Natural killer cell (primary cell): ENCODE results near the gene GBP6. TPM values are rescaled to one million over a fixed set of nuclear protein-coding genes. Genes with fewer than 3 reads are reported as not detected.

Experiments
- ATAC-seq, 3 donors: fragments of 150-1000 bp in 2 of 3; fragments of 200-7000 bp in 1 of 3; cut with Tn5 transposase; 1 replicate in 1 of 3; 2 replicates in 2 of 3; pipeline ENCODE4 v1.10.0; 2021; ENCODE audit warnings: mild to moderate bottlenecking in 2 of 3, moderate library complexity in 2 of 3
- DNase-seq, 2 donors: peaks; one replicate each; pipeline versions ENCODE4 v3.0.0 to v3.0.0-alpha.2; 2013 to 2021; ENCODE audit warnings: mixed read lengths in 1 of 2
- H3K27ac ChIP-seq: one replicate; pipeline ENCODE4 v1.5.1; 2013; ENCODE audit warnings: mild to moderate bottlenecking, low read length
- H3K27me3 ChIP-seq: one replicate; pipeline ENCODE4 v1.6.1; 2013; ENCODE audit warnings: low read length; ENCODE audit not compliant: control insufficient read depth, insufficient read depth
- H3K36me3 ChIP-seq: one replicate; pipeline ENCODE4 v1.6.1; 2013; ENCODE audit warnings: low read length; ENCODE audit not compliant: control insufficient read depth, insufficient read depth
- H3K4me1 ChIP-seq: one replicate; pipeline ENCODE4 v1.6.1; 2013; ENCODE audit warnings: low read length; ENCODE audit not compliant: control insufficient read depth, insufficient read depth
- H3K4me3 ChIP-seq: one replicate; pipeline ENCODE4 v1.5.1; 2013; ENCODE audit warnings: low read length
- H3K9me3 ChIP-seq: one replicate; pipeline ENCODE4 v1.6.1; 2013; ENCODE audit warnings: low read length; ENCODE audit not compliant: control insufficient read depth, insufficient read depth
- H3K27ac Mint-ChIP-seq, 2 donors: one replicate each; pipeline ENCODE4 v1.8.0; 2022; ENCODE audit warnings: mild to moderate bottlenecking in 2 of 2, mixed read lengths in 2 of 2, moderate library complexity in 1 of 2
- H3K27me3 Mint-ChIP-seq, 2 donors: one replicate each; pipeline ENCODE4 v1.8.0; 2022; ENCODE audit warnings: low read depth in 2 of 2, mixed read lengths in 2 of 2
- H3K36me3 Mint-ChIP-seq: one replicate; pipeline ENCODE4 v1.8.0; 2022; ENCODE audit warnings: mixed read lengths
- H3K4me1 Mint-ChIP-seq, 2 donors: one replicate each; pipeline ENCODE4 v1.8.0; 2022; ENCODE audit warnings: mixed read lengths in 2 of 2
- H3K4me3 Mint-ChIP-seq: one replicate; pipeline ENCODE4 v1.8.0; 2022; ENCODE audit warnings: mild to moderate bottlenecking, moderate library complexity, mixed read lengths
- H3K9me3 Mint-ChIP-seq, 2 donors: one replicate each; pipeline ENCODE4 v1.8.0; 2022; ENCODE audit warnings: mixed read lengths in 2 of 2
- CTCF ChIP-seq: fragments of 200-600 bp; IDR thresholded peaks from one replicate; pipeline ENCODE4 v1.8.0; 2022; ENCODE audit warnings: antibody characterized with exemption
- WGBS: methylation state at CpG from one replicate; pipeline ENCODE4 v1.1.7; 2013; ENCODE audit warnings: missing lambda C conversion rate; ENCODE audit not compliant: insufficient coverage; 5-methylcytosine and 5-hydroxymethylcytosine counted together
- intact Hi-C: fragments of 100-400 bp; cut with micrococcal nuclease; formaldehyde crosslinking; loops from one replicate; pipeline ENCODE4 v1.14.2; 2022
- total RNA-seq, 4 donors: library from RNA; stranded (reverse); fragments of 120-200 nt in 1 of 4; gene quantifications; one replicate each; pipeline versions ENCODE4 v1.2.3 to v1.2.4, GENCODE V29; 2013 to 2022

The GBP6 gene
- total RNA-seq, 3 donors from 2014 or later (not counting 1 experiment from before 2014, with no cell fraction given), result 0.23 to 0.40 (median 0.39) TPM

DNA sequence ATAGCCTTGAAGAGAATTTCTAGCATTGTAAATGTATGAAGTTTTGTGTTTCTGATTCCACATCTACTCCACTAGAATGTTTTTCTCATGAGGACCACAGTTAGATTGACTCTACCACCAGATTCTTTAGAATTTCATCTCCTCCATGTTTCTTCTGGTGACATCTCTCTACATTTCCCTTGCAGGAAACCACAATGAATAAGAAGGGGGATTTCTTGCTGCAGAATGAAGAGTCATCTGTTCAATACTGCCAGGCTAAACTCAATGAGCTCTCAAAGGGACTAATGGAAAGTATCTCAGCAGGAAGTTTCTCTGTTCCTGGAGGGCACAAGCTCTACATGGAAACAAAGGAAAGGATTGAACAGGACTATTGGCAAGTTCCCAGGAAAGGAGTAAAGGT is 18.6 kb downstream of the GBP6 start:
- no peaks in the 10 kb centered on the region for H3K36me3 ChIP-seq
- no peak overlapping the region for H3K27ac ChIP-seq
- no peaks in the 10 kb centered on the region for H3K27me3 ChIP-seq
- Mint-ChIP-seq H3K4me1 (no peaks in the 10 kb centered on the region), H3K9me3 (no peaks in the 10 kb centered on the region), H3K4me3 (no peak overlapping the region), H3K36me3 (no peaks in the 10 kb centered on the region), H3K27ac (no peak overlapping the region), H3K27me3 (no peaks in the 10 kb centered on the region)
- ATAC-seq (no peak), DNase-seq (no peak)
- intact Hi-C loops, result no loop called here
- H3K4me1 ChIP-seq, result no peaks in the 10 kb centered on the region
- no peak for TF ChIP-seq CTCF
- no peaks in the 10 kb centered on the region for H3K9me3 ChIP-seq
- no peak overlapping the region for H3K4me3 ChIP-seq

DNA sequence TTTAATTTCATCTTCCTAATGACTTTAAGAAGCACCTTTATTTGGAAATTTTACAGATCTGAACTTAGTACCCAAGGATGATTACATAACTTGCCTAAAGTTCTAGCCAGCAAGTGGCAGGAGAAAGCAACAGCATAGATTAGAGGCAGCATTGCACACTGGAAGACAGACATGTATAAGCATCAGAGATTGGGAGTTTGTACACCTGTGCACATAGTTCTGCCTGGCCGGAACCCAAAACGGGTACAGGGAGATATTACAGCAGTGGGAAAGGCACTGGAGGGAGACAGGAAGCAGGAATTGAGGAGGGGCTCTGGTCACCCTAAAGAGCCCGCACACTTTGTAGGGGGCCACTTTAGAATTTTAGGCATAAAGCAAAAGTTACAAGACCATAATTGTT is 19.3 kb downstream of the GBP6 start:
- Histone ChIP-seq H3K9me3 (no peaks in the 10 kb centered on the region), H3K36me3 (no peaks in the 10 kb centered on the region), H3K4me1 (no peaks in the 10 kb centered on the region), H3K27ac (no peak overlapping the region), H3K4me3 (no peak overlapping the region), H3K27me3 (no peaks in the 10 kb centered on the region)
- intact Hi-C loops, result no loop called here
- Mint-ChIP-seq H3K4me3 (no peak overlapping the region), H3K4me1 (no peaks in the 10 kb centered on the region), H3K9me3 (no peaks in the 10 kb centered on the region), H3K27me3 (no peaks in the 10 kb centered on the region), H3K27ac (no peak overlapping the region), H3K36me3 (no peaks in the 10 kb centered on the region)
- WGBS, result 88% methylated on average over 3 of the region's 3 CpGs
- ATAC-seq, result no peak
- no peak for DNase-seq
- no peak for TF ChIP-seq CTCF

- no peaks in the 10 kb centered on the region for H3K36me3 Mint-ChIP-seq
- H3K4me3 Mint-ChIP-seq, result no peak overlapping the region
- no peak overlapping the region for H3K27ac Mint-ChIP-seq
- H3K4me1 Mint-ChIP-seq, result no peaks in the 10 kb centered on the region
- Histone ChIP-seq H3K27ac (no peak overlapping the region), H3K9me3 (no peaks in the 10 kb centered on the region), H3K27me3 (no peaks in the 10 kb centered on the region), H3K4me3 (no peak overlapping the region), H3K4me1 (no peaks in the 10 kb centered on the region), H3K36me3 (no peaks in the 10 kb centered on the region)
- intact Hi-C loops, result no loop called here
- ATAC-seq (no peak), DNase-seq (no peak)
- H3K27me3 Mint-ChIP-seq, result no peaks in the 10 kb centered on the region
- TF ChIP-seq CTCF, result no peak
- H3K9me3 Mint-ChIP-seq, result peaks cover 3 to 4% of the 10 kb centered on the region in 2 donors
- no CpG with 5 or more reads among the region's 2 CpGs for WGBS
Observed at GRCh38 chr1:89390707-89391106, 26.8 kb downstream of the GBP6 start.

DNA sequence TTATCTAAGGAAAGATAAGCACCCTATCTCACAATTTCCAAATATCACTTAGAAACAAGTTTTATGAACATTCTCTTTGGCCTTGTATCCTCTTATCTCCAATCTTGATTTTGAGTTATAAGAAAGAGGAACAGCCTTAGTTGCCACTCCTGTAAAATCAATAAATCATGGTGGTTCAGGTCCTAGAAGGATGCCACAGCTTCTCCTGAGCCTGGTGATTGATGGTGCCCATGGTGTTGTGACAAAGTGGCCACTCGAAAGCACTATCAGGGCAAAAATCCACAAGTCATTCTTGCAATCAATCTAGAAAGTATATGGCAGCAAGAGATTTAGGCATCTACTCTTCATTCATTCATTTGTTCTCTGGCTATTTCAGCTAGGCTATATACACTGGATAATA is 27.8 kb downstream of the GBP6 start:
- H3K27me3 ChIP-seq, result no peaks in the 10 kb centered on the region
- Mint-ChIP-seq H3K4me1 (no peaks in the 10 kb centered on the region), H3K9me3 (peaks cover 3 to 4% of the 10 kb centered on the region in 2 donors), H3K27me3 (no peaks in the 10 kb centered on the region), H3K36me3 (no peaks in the 10 kb centered on the region), H3K27ac (no peak overlapping the region), H3K4me3 (no peak overlapping the region)
- H3K27ac ChIP-seq, result no peak overlapping the region
- DNase-seq, result no peak
- WGBS, result 57% methylated on average over 1 of the region's 1 CpG
- ATAC-seq, result no peak
- H3K36me3 ChIP-seq, result no peaks in the 10 kb centered on the region
- no peak overlapping the region for H3K4me3 ChIP-seq
- TF ChIP-seq CTCF, result no peak
- intact Hi-C loops, result no loop called here
- H3K9me3 ChIP-seq, result no peaks in the 10 kb centered on the region
- H3K4me1 ChIP-seq, result no peaks in the 10 kb centered on the region
